ENCODE results near the gene CFAP206. TPM values are rescaled to one million over a fixed set of nuclear protein-coding genes. Genes with fewer than 3 reads are reported as not detected.

The CFAP206 gene
- polyA plus RNA-seq, 2 donors, result 0.04 to 0.06 TPM

DNA sequence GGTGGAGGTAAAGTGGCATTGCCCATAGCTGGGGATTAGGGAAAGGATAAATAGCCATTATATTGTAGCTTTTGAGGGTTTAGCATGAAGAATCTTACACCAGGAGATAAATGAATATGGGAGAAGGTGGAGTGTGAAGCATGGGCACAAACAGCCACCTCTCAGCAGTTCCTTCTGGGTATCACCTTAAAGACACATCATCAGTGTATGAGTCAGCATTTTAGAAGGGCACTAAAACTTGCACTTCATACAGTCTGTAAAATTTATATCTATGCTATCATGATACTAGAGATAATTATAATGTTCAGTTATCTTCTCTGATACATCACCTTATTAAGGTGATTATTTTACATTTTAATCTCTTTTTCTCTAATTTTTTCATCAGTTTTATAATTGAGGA lies 90.3 kb downstream of the CFAP206 start:
- Histone ChIP-seq H3K4me1 (ENCODE audit: control insufficient read depth in 2 of 2, insufficient read depth in 2 of 2, low read length in 1 of 2) (no peaks in the 10 kb centered on the region), H3K4me3 (ENCODE audit: low read depth in 1 of 2, low read length in 2 of 2) (no peak overlapping the region), H3K27ac (ENCODE audit: low read depth in 2 of 2, low read length in 1 of 2) (no peak overlapping the region), H3K27me3 (ENCODE audit: control insufficient read depth in 1 of 2, insufficient read depth in 2 of 2, low read length in 2 of 2) (no peaks in the 10 kb centered on the region), H3K9me3 (ENCODE audit: control insufficient read depth in 2 of 2, insufficient read depth in 1 of 2, low read depth in 1 of 2, low read length in 1 of 2) (no peaks in the 10 kb centered on the region), H3K36me3 (ENCODE audit: control insufficient read depth in 2 of 2, insufficient read depth in 2 of 2, low read length in 1 of 2) (peaks cover 0 to 3% of the 10 kb centered on the region in 2 donors)

DNA sequence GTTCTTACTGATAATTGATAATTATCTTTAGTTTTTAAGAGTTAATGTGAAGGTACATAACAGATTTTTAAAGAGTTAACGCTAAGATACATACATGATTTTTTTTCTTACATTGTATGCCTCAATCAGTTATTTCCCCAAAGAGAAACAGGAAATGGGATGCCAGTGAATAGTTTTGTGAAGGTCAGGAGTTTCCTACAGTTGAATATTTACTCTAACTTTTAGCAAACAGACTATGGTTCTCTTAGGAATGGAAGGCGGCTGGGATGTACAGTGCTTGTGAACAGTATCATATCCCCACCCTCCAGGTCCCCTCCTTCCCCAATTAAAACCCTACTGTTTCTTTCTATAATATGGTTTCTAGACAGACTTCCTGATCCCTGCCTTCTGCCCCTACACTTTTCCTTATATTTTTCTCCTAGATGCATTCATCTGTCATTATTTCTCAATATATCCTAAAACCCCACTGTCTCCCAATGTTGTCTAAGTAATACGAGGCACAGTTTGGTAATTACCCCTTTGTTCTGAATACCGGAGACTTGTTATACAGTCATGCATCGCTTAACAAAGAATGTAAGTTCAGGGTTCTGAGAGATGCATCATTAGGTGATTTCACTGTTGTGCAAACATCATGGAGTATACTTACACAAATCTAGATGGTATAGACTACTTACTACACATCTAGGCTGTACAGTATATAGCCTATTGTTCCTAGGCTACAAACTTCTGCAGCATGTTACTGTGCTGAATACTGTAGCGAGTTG lies 94.2 kb downstream of the CFAP206 start:
- Histone ChIP-seq H3K4me3 (ENCODE audit: low read depth in 1 of 2, low read length in 2 of 2) (no peak overlapping the region), H3K4me1 (ENCODE audit: control insufficient read depth in 2 of 2, insufficient read depth in 2 of 2, low read length in 1 of 2) (no peaks in the 10 kb centered on the region), H3K27ac (ENCODE audit: low read depth in 2 of 2, low read length in 1 of 2) (no peak overlapping the region), H3K9me3 (ENCODE audit: control insufficient read depth in 2 of 2, insufficient read depth in 1 of 2, low read depth in 1 of 2, low read length in 1 of 2) (no peaks in the 10 kb centered on the region), H3K27me3 (ENCODE audit: control insufficient read depth in 1 of 2, insufficient read depth in 2 of 2, low read length in 2 of 2) (no peaks in the 10 kb centered on the region), H3K36me3 (ENCODE audit: control insufficient read depth in 2 of 2, insufficient read depth in 2 of 2, low read length in 1 of 2) (peaks cover 0 to 7% of the 10 kb centered on the region in 2 donors)
- 87 to 91% methylated on average over 6 of the region's 6 CpGs for WGBS, 2 donors

DNA sequence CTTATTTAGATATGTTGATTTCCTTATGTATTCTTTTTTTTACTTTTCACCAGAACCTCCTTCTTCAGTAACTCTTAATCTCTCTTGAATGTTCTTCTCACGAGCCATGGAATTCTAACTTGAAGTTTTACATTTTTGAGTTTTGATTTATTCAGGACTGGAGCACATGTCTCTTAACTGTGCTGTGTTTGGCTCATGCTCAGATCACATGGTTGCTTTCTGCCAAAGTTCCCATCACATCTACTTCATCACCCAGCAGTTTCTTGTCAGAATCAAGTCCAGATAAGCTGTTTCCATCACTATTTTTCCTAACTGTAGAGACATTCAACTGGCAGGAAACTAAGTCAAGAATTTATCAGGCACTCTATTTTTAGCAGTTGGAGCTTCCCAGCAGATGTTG lies 96.7 kb downstream of the CFAP206 start:
- no peak overlapping the region for H3K4me3 ChIP-seq (ENCODE audit: low read depth in 1 of 2, low read length in 2 of 2)
- H3K4me1 ChIP-seq (ENCODE audit: control insufficient read depth in 2 of 2, insufficient read depth in 2 of 2, low read length in 1 of 2), result no peaks in the 10 kb centered on the region
- H3K27me3 ChIP-seq (ENCODE audit: control insufficient read depth in 1 of 2, insufficient read depth in 2 of 2, low read length in 2 of 2), result no peaks in the 10 kb centered on the region
- H3K27ac ChIP-seq (ENCODE audit: low read depth in 2 of 2, low read length in 1 of 2), result no peak overlapping the region
- WGBS, 2 donors, result 70 to 72% methylated on average over 1 of the region's 1 CpG
- peaks cover 0 to 7% of the 10 kb centered on the region in 2 donors for H3K36me3 ChIP-seq (ENCODE audit: control insufficient read depth in 2 of 2, insufficient read depth in 2 of 2, low read length in 1 of 2)
- no peaks in the 10 kb centered on the region for H3K9me3 ChIP-seq (ENCODE audit: control insufficient read depth in 2 of 2, insufficient read depth in 1 of 2, low read depth in 1 of 2, low read length in 1 of 2)

Other genes starting within 250 kb of the CFAP206 start
- gene SMIM8, start 85.4 kb upstream of the CFAP206 start, polyA plus RNA-seq, result 1 to 10 TPM; 2.8 to 4.0 TPM
- not detected for gene GJB7, start 78.7 kb upstream of the CFAP206 start, polyA plus RNA-seq
- gene C6orf163, start 63.2 kb upstream of the CFAP206 start, polyA plus RNA-seq, result 1 to 10 TPM in 1 of 2 donors, under 1 TPM in 1; 0.16 to 1.8 TPM
- gene SLC35A1, start 65.0 kb downstream of the CFAP206 start, polyA plus RNA-seq, result 10 to 100 TPM in 1 of 2 donors, 1 to 10 TPM in 1; 8.0 to 14.5 TPM
- 10 to 100 TPM in 1 of 2 donors, 1 to 10 TPM in 1; 7.9 to 16.1 TPM for gene RARS2, start 182.0 kb downstream of the CFAP206 start, polyA plus RNA-seq
- 1 to 10 TPM; 8.1 to 8.5 TPM for gene ORC3, start 182.2 kb downstream of the CFAP206 start, polyA plus RNA-seq

All from esophagus (tissue), 2 donors.